ENCODE results near the gene CD44. TPM values are rescaled to one million over a fixed set of nuclear protein-coding genes. Genes with fewer than 3 reads are reported as not detected.

The CD44 gene
- total RNA-seq, 1 donor: 647 TPM

DNA sequence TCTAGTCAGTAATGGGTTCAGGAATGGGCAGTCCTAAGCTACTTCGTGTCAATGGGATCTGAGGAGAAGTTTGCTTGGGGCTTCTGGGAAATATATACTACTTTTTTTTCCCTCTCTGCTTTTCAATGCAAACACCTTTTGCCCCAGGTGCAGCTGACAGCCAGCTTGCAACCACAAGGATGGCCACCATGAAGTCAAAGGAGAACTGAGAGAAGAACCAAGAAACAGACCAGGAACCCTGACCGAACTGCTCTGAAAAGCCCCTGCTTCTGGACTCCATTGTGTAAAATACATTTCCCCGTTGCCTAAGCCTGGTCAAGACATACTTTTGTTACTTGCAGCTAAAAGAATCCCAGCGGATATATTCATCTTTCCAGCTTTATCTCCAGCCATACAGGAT lies 20.1 kb upstream of the CD44 start:
- no peak for TF ChIP-seq CTCF (IDR thresholded peaks at IDR 0.05; ENCODE audit: insufficient read depth, low read depth, low read length)
- DNase-seq (ENCODE audit: low read depth): no peak

GRCh38 chr11:35121326-35121865 lies 17.6 kb upstream of the CD44 start:
- H3K4me3 ChIP-seq (ENCODE audit: low read depth, low read length): no peak overlapping the region
- DNase-seq (ENCODE audit: low read depth): no peak
- no peak for TF ChIP-seq CTCF (IDR thresholded peaks at IDR 0.05; ENCODE audit: insufficient read depth, low read depth, low read length)

More for the DNA sequence above, 20.1 kb upstream of the CD44 start:
- H3K4me3 ChIP-seq (ENCODE audit: low read depth, low read length): no peak overlapping the region

DNA sequence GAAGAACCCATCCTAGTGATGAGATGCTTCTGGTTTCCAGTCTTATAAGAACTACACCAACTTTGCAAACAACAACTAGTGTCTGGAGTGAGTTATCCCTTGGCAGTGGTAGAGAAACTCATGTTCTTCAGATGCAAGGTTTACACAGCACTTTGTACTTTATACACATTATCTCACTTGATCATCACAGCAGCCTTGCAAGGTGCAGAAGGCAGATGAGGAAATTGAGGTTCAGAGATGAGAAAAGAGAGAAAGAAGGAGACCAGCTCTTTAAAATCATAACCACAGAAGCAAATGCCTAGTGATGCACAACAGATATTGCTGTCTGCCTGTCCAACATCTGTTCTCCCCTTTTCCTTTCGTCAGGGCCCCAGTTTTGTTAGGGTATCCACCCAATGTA lies 16.7 kb upstream of the CD44 start:
- no peak for TF ChIP-seq CTCF (IDR thresholded peaks at IDR 0.05; ENCODE audit: insufficient read depth, low read depth, low read length)
- H3K4me3 ChIP-seq (ENCODE audit: low read depth, low read length): no peak overlapping the region
- DNase-seq (ENCODE audit: low read depth): no peak

DNA sequence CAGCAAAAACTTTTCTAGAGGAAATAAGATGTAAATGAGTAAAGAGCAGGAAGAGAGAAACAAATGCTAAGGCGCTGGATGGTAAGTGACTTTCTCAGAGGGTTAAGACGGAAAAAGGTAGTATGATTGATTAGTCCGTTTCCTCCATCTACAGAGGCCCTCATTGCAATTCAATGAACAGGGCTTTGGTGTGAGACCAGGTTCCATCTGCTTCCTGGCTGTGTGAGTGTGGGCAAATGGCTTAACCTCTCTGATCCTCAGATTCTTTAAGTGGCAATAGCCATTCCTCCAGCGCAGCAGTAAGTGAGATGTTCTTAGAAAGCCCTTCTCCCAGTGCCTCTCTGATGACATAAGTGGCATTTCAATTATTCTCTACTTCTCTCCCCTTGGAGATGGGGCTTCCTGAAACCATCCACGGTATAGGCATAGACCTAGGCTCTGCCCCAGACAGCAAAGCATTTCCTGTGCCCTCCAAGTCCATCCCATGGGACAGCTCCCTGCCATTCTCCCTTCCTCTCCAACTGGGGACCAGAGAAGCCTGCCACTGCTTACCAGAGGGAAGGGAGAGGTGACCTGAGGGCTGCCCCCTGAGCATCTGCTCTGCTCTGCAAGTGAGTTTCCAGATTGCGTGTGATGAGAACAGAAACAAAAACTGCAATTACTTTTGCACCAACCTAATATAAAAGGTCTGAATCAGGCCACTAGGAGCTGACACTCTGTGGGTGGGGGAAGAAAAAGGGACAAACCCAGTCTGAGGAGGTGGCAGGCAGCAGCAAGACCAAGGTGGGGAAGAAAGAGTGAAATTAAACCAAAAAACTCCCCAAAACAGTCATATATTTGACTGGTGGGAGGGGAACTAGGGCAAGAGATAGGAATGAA lies 12.7 kb upstream of the CD44 start:
- TF ChIP-seq CTCF (IDR thresholded peaks at IDR 0.05; ENCODE audit: insufficient read depth, low read depth, low read length): no peak
- H3K4me3 ChIP-seq (ENCODE audit: low read depth, low read length): no peak overlapping the region
- DNase-seq (ENCODE audit: low read depth): no peak

DNA sequence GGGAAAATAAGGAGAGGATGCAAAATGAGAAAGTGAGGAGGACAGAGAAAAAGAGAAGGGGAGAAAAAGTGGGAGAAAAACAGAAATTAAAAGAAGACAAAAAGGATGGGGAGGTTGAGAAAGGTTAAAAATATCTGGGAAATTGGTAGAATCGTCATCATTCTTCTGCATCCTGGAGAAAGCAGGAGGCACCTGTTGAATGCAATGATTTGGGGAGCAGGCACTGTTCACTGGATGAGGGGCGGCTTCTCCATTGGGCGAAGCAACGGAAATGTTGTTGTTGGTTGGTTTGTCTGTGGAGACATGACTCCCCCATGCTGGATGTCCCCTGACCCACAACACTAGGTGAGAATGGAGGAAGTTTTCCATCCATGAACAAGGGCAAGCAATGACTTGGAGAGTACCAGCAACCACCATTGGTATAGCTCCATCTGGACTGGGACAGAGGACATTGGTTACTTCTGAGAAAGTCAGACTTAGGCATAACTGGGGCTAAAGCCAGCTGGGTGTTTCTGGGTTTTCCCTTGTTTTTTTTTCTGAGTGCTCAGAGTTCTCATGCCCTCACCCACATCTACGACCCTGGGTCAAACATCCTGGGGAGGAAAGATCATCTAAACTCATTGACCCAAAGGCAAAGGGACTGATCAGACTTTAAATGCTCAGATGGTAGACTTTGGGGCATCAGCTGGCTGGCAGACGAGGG lies 11.9 kb upstream of the CD44 start:
- TF ChIP-seq CTCF (IDR thresholded peaks at IDR 0.05; ENCODE audit: insufficient read depth, low read depth, low read length): no peak
- H3K4me3 ChIP-seq (ENCODE audit: low read depth, low read length): no peak overlapping the region
- no peak for DNase-seq (ENCODE audit: low read depth)

DNA sequence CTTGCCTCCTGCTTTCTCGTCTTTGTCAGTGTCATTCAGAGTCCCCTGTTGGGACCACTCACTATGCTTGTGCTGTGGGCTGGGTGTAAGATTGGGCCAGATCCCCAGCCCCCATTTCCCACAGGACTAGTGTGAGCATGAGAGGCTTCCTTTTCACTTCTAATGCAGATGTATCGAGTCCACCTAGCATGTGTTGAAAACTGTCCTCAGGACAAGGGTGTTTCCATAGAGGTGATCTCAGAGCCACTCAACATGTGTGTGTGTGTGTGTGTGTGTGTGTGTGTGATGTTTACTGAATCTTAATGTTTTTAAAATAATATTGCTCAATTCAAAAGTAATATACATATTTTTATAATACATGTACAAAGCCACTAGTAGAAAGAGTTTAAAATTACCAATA lies 11.4 kb upstream of the CD44 start:
- DNase-seq (ENCODE audit: low read depth): no peak
- H3K4me3 ChIP-seq (ENCODE audit: low read depth, low read length): no peak overlapping the region
- TF ChIP-seq CTCF (IDR thresholded peaks at IDR 0.05; ENCODE audit: insufficient read depth, low read depth, low read length): no peak

Measured in fibroblast of villous mesenchyme (primary cell).